ENCODE measurements around the gene WDHD1.
"Not testable (repeated sequence)": the region's sequence is repeated elsewhere in the genome, so short reads cannot be mapped to it uniquely, and the experiment has no call there.

The WDHD1 gene

DNA sequence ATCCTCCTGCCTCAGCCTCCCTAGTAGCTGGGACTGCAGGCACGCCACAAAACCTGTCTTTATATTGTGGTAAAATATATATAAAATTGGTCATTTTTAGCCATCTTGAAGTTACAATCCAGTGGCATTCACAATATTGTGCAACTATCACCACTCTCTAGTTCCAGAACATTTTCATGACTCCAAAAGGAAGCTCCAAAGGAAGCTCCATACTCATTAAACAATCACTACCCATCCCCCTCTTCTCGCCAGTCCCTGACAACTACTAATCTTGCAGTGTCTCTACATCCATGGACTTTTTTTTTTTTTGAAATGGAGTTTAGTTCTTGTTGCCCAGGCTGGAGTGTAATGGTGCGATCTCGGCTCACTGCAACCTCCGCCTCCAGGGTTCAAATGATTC, 127.3 kb downstream of the WDHD1 start:
- H3K4me3 ChIP-seq (ENCODE audit: low read length): no peak overlapping the region
- H2AFZ ChIP-seq (ENCODE audit: low read length): no peak overlapping the region
- H3K9me3 ChIP-seq (replicated peaks; ENCODE audit: insufficient read depth, low read length): no peaks in the 10 kb centered on the region
- TF ChIP-seq EZH2 (optimal IDR thresholded peaks at IDR 0.05; ENCODE audit: low read depth, low read length): no peak
- TF ChIP-seq, protein P1, sequence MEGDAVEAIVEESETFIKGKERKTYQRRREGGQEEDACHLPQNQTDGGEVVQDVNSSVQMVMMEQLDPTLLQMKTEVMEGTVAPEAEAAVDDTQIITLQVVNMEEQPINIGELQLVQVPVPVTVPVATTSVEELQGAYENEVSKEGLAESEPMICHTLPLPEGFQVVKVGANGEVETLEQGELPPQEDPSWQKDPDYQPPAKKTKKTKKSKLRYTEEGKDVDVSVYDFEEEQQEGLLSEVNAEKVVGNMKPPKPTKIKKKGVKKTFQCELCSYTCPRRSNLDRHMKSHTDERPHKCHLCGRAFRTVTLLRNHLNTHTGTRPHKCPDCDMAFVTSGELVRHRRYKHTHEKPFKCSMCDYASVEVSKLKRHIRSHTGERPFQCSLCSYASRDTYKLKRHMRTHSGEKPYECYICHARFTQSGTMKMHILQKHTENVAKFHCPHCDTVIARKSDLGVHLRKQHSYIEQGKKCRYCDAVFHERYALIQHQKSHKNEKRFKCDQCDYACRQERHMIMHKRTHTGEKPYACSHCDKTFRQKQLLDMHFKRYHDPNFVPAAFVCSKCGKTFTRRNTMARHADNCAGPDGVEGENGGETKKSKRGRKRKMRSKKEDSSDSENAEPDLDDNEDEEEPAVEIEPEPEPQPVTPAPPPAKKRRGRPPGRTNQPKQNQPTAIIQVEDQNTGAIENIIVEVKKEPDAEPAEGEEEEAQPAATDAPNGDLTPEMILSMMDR (IDR thresholded peaks at IDR 0.05; ENCODE audit: low read length): no peak
- no peak for TF ChIP-seq EZH2phosphoT487 (IDR thresholded peaks at IDR 0.05; ENCODE audit: low read length)
- no peak overlapping the region for H3K9ac ChIP-seq (ENCODE audit: low read length)
- H3K27ac ChIP-seq (ENCODE audit: low read length): no peak overlapping the region
- DNase-seq: no peak
- no peaks in the 10 kb centered on the region for H4K20me1 ChIP-seq (ENCODE audit: insufficient read depth, low read length)
- H3K36me3 ChIP-seq (replicated peaks; ENCODE audit: insufficient read depth, low read length): no peaks in the 10 kb centered on the region
- H3K79me2 ChIP-seq (ENCODE audit: low read length): no peaks in the 10 kb centered on the region
- H3K9me2 ChIP-seq (replicated peaks; ENCODE audit: insufficient read depth, low read length): no peaks in the 10 kb centered on the region
- H3K27me3 ChIP-seq (replicated peaks; ENCODE audit: insufficient read depth, low read length): no peaks in the 10 kb centered on the region
- no peak overlapping the region for H3K4me2 ChIP-seq (ENCODE audit: low read depth, low read length)
- H3K4me1 ChIP-seq (ENCODE audit: low read length): no peaks in the 10 kb centered on the region
- peaks cover 7% of the 10 kb centered on the region; the same call in 1 of the 2 replicates for H3F3A ChIP-seq (ENCODE audit: insufficient read depth, low read length)

DNA sequence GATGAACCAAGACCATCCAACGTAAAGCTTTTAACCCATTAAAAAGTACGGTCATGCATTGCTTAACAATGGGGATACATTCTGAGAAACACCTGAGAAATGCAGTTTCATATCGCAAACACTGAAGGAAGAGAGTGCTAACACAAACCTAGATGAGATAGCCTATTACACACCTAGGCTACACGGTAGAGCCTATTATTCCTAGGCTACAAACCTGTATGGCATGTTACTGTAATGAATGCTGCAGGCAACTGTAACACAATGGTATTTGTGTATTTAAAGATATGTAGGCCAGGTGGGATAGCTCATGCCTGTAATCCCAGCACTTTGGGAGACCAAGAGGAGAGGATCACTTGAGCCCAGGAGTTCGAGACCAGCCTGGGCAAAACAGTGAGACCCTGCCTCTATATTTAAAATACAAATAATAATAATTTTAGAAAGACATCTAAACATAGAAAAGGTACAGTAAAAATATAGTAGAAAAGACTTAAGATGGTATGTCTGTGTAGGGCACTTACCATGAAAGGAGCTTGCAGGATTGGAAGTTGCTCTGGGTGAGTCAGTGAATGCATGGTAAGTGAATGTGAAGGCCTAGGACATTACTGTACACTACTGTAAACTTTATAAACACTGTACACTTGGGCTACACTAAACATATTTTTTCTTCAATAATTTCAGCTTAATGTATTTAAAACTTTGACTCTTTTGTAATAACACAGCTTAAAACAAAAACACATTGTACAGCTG, 128.9 kb downstream of the WDHD1 start:
- not testable (repeated sequence) for H3K36me3 ChIP-seq (replicated peaks; ENCODE audit: insufficient read depth, low read length); H3F3A ChIP-seq (ENCODE audit: insufficient read depth, low read length); H3K9me2 ChIP-seq (replicated peaks; ENCODE audit: insufficient read depth, low read length); H3K9me3 ChIP-seq (replicated peaks; ENCODE audit: insufficient read depth, low read length); H3K4me3 ChIP-seq (ENCODE audit: low read length); H3K27me3 ChIP-seq (replicated peaks; ENCODE audit: insufficient read depth, low read length); H3K4me2 ChIP-seq (ENCODE audit: low read depth, low read length); H2AFZ ChIP-seq (ENCODE audit: low read length); H3K9ac ChIP-seq (ENCODE audit: low read length); H3K79me2 ChIP-seq (ENCODE audit: low read length); H3K27ac ChIP-seq (ENCODE audit: low read length); H3K4me1 ChIP-seq (ENCODE audit: low read length); H4K20me1 ChIP-seq (ENCODE audit: insufficient read depth, low read length); DNase-seq

DNA sequence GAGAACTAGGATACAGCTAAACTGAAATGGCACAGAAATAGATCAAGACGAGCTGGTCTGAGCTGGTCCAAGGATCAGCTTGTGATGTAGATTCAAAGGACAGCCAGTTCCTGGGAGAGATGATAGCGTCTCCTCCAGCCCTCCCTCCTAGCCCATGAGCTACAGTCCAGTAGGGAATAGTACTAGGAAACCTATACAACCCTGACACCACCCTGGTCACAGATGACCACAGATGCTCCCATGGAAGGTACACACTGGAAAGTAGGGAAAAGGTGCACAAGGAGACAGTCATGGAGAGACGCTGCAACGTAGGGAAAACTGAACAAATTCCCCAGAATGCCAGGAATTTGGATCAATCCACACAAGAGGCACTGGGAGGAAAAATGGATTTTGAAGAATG, 131.2 kb downstream of the WDHD1 start:
- Histone ChIP-seq H3K4me2 (ENCODE audit: low read depth, low read length) (no peak overlapping the region), H2AFZ (ENCODE audit: low read length) (no peak overlapping the region)

DNA sequence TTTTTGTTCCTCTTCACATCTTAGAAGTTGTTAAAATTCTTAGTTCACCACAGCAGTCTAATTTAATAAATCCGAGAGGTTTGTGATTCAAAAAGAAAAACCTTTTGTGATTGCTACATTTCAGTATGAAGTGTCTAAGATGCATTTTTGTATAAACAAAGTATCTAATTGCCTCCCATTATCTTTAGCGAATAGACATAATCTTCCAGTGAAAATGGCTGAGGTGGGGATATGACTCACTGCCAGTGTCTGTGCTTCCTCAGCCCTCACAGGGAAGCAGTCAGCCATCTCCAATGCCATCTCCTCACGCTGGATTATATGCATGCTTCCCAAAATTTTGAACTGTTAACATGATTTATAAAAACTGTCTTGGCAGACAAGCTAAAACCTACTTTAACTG, 131.9 kb downstream of the WDHD1 start:
- Histone ChIP-seq H3K27ac (ENCODE audit: low read length) (no peak overlapping the region), H3K4me3 (ENCODE audit: low read length) (no peak overlapping the region), H3K9ac (ENCODE audit: low read length) (no peak overlapping the region), H3K4me1 (ENCODE audit: low read length) (peaks cover 6% of the 10 kb centered on the region; the same call in 1 of the 2 replicates), H4K20me1 (ENCODE audit: insufficient read depth, low read length) (no peaks in the 10 kb centered on the region), H3K4me2 (ENCODE audit: low read depth, low read length) (no peak overlapping the region), H3K79me2 (ENCODE audit: low read length) (no peaks in the 10 kb centered on the region), H3K36me3 (replicated peaks; ENCODE audit: insufficient read depth, low read length) (no peaks in the 10 kb centered on the region), H3K9me2 (replicated peaks; ENCODE audit: insufficient read depth, low read length) (no peaks in the 10 kb centered on the region), H3F3A (ENCODE audit: insufficient read depth, low read length) (no peaks in the 10 kb centered on the region), H3K27me3 (replicated peaks; ENCODE audit: insufficient read depth, low read length) (no peaks in the 10 kb centered on the region), H3K9me3 (replicated peaks; ENCODE audit: insufficient read depth, low read length) (no peaks in the 10 kb centered on the region), H2AFZ (ENCODE audit: low read length) (no peak overlapping the region)
- no peak for DNase-seq
- TF ChIP-seq, protein P1 (IDR thresholded peaks at IDR 0.05; ENCODE audit: low read length): no peak
- TF ChIP-seq EZH2phosphoT487 (IDR thresholded peaks at IDR 0.05; ENCODE audit: low read length): no peak
- no peak for TF ChIP-seq EZH2 (optimal IDR thresholded peaks at IDR 0.05; ENCODE audit: low read depth, low read length)

More for the DNA sequence above, 131.2 kb downstream of the WDHD1 start:
- no peaks in the 10 kb centered on the region for H3K9me2 ChIP-seq (replicated peaks; ENCODE audit: insufficient read depth, low read length)
- peaks cover 3% of the 10 kb centered on the region; the same call in 1 of the 2 replicates for H3K4me1 ChIP-seq (ENCODE audit: low read length)
- H3F3A ChIP-seq (ENCODE audit: insufficient read depth, low read length): no peaks in the 10 kb centered on the region
- no peaks in the 10 kb centered on the region for H3K36me3 ChIP-seq (replicated peaks; ENCODE audit: insufficient read depth, low read length)
- H3K9ac ChIP-seq (ENCODE audit: low read length): no peak overlapping the region
- H3K79me2 ChIP-seq (ENCODE audit: low read length): no peaks in the 10 kb centered on the region
- TF ChIP-seq, protein P1 (IDR thresholded peaks at IDR 0.05; ENCODE audit: low read length): no peak
- TF ChIP-seq EZH2 (optimal IDR thresholded peaks at IDR 0.05; ENCODE audit: low read depth, low read length) (no peak), EZH2phosphoT487 (IDR thresholded peaks at IDR 0.05; ENCODE audit: low read length) (no peak)
- no peak overlapping the region for H3K4me3 ChIP-seq (ENCODE audit: low read length)
- no peaks in the 10 kb centered on the region for H3K27me3 ChIP-seq (replicated peaks; ENCODE audit: insufficient read depth, low read length)
- H3K9me3 ChIP-seq (replicated peaks; ENCODE audit: insufficient read depth, low read length): no peaks in the 10 kb centered on the region
- H3K27ac ChIP-seq (ENCODE audit: low read length): no peak overlapping the region
- DNase-seq: no peak
- H4K20me1 ChIP-seq (ENCODE audit: insufficient read depth, low read length): no peaks in the 10 kb centered on the region
